CD8-positive, alpha-beta memory T cell (primary cell): Measurements from ENCODE around the gene ABCB9. TPM values are rescaled to one million over a fixed set of nuclear protein-coding genes. Genes with fewer than 3 reads are reported as not detected.

Experiments used
- CTCF ChIA-PET: fragments of 350-600 bp; sonication (Branson Sonifier 250); formaldehyde crosslinking; loops from one replicate; lab custom pipeline; 2021; ENCODE audit warnings: antibody characterized with exemption; lab: Charles Lee
- POLR2A ChIA-PET: fragments of 350-600 bp; sonication (Branson Sonifier 250); formaldehyde crosslinking; loops from one replicate; lab custom pipeline; 2021; ENCODE audit warnings: antibody characterized with exemption; lab: Charles Lee
- DNase-seq, 5 donors: peaks; one replicate each; pipeline versions ENCODE4 v3.0.0 to v3.0.0-alpha.2; 2020 to 2022; ENCODE audit warnings: mixed read lengths in 1 of 5
- H3K27ac ChIP-seq: one replicate; pipeline ENCODE4 v1.7.0; 2013; ENCODE audit warnings: low read depth, mild to moderate bottlenecking, low read length, moderate library complexity
- H3K27me3 ChIP-seq: 2 replicates; pipeline ENCODE4 v1.7.0; 2013; ENCODE audit warnings: low read length, mild to moderate bottlenecking; ENCODE audit not compliant: insufficient read depth, poor library complexity, severe bottlenecking
- H3K36me3 ChIP-seq: 2 replicates; pipeline ENCODE4 v1.7.0; 2013; ENCODE audit warnings: mild to moderate bottlenecking, low read length, moderate library complexity; ENCODE audit not compliant: insufficient read depth
- H3K4me1 ChIP-seq: 2 replicates; pipeline ENCODE4 v1.7.0; 2013; ENCODE audit warnings: mild to moderate bottlenecking, low read length, moderate library complexity; ENCODE audit not compliant: insufficient read depth
- H3K4me3 ChIP-seq: 2 replicates; pipeline ENCODE4 v1.7.0; 2013; ENCODE audit warnings: mild to moderate bottlenecking, low read length
- H3K9me3 ChIP-seq: 2 replicates; pipeline ENCODE4 v1.7.0; 2013; ENCODE audit warnings: mild to moderate bottlenecking, low read length
- H3K27ac Mint-ChIP-seq, 8 donors: one replicate each; pipeline ENCODE4 v1.8.0; 2020 to 2021; ENCODE audit warnings: mixed read lengths in 8 of 8, mild to moderate bottlenecking in 6 of 8, inconsistent platforms in 3 of 8, moderate library complexity in 3 of 8
- H3K27me3 Mint-ChIP-seq, 2 donors: one replicate each; pipeline ENCODE4 v1.8.0; 2020 to 2021; ENCODE audit warnings: mixed read lengths in 2 of 2, mild to moderate bottlenecking in 1 of 2, moderate library complexity in 1 of 2
- H3K36me3 Mint-ChIP-seq, 3 donors: one replicate each; pipeline ENCODE4 v1.8.0; 2020 to 2021; ENCODE audit warnings: mixed read lengths in 3 of 3, inconsistent platforms in 1 of 3, mild to moderate bottlenecking in 1 of 3
- H3K4me1 Mint-ChIP-seq, 3 donors: one replicate each; pipeline ENCODE4 v1.8.0; 2020 to 2021; ENCODE audit warnings: mixed read lengths in 3 of 3, inconsistent platforms in 1 of 3, mild to moderate bottlenecking in 1 of 3
- H3K4me3 Mint-ChIP-seq, 7 donors: one replicate each; pipeline ENCODE4 v1.8.0; 2020 to 2021; ENCODE audit warnings: mixed read lengths in 7 of 7, mild to moderate bottlenecking in 6 of 7, moderate library complexity in 4 of 7, inconsistent platforms in 2 of 7
- H3K9me3 Mint-ChIP-seq, 5 donors: one replicate each; pipeline ENCODE4 v1.8.0; 2020 to 2022; ENCODE audit warnings: mixed read lengths in 5 of 5, mild to moderate bottlenecking in 3 of 5, moderate library complexity in 2 of 5, inconsistent platforms in 1 of 5
- polyA plus RNA-seq: library from polyadenylated mRNA; unstranded; fragments of 300-500 nt; fragmentation: Illumina TruSeq; gene quantifications from one replicate; pipeline ENCODE4 v1.2.3, GENCODE V29; 2021
- total RNA-seq, 2 experiments: library from RNA; stranded (reverse); gene quantifications; one replicate each; pipeline ENCODE4 v1.2.3, GENCODE V29; 2021

ABCB9 gene
- total and polyA plus RNA-seq, 3 experiments from 2014 or later: 0.99 to 3.9 (median 3.7) TPM

GRCh38 chr12:122974274-122974891 lies 8.1 kb upstream of the ABCB9 start:
- H3K36me3 Mint-ChIP-seq: peaks cover 0 to 17% (median 0%) of the 10 kb centered on the region in 3 donors
- Histone ChIP-seq H3K36me3 (no peaks in the 10 kb centered on the region), H3K4me3 (peak overlapping the region; percentile 100), H3K27ac (peak overlapping the region; percentile 98), H3K9me3 (no peaks in the 10 kb centered on the region), H3K27me3 (no peaks in the 10 kb centered on the region), H3K4me1 (peaks cover 27% of the 10 kb centered on the region)
- H3K4me3 Mint-ChIP-seq: peak overlapping the region; percentile 95 to 99 (median 98)
- peak; percentile 97 to 99 (median 98) for DNase-seq
- peaks cover 26 to 50% (median 29%) of the 10 kb centered on the region in 3 donors for H3K4me1 Mint-ChIP-seq
- H3K9me3 Mint-ChIP-seq: no peaks in the 10 kb centered on the region
- ChIA-PET CTCF (interaction anchor here (1.2 to 2.8 kb wide), 3 partner anchors 8 to 115 kb away, joined by 3 to 7 read pairs (median 3); partner anchors contain the start of gene ABCB9), POLR2A (interaction anchor here (0.5 to 2.5 kb wide), 8 partner anchors 8 to 391 kb away, joined by 3 to 20 read pairs (median 6); partner anchors contain the start of genes ABCB9, DENR, MPHOSPH9 and MTRFR)
- peak overlapping the region; percentile 99 to 100 (median 99) for H3K27ac Mint-ChIP-seq
- no peaks in the 10 kb centered on the region for H3K27me3 Mint-ChIP-seq

GRCh38 chr12:122969676-122970075 lies 3.4 kb upstream of the ABCB9 start:
- H3K9me3 ChIP-seq: no peaks in the 10 kb centered on the region
- peaks cover 20% of the 10 kb centered on the region for H3K4me1 ChIP-seq
- Mint-ChIP-seq H3K27me3 (no peaks in the 10 kb centered on the region), H3K27ac (peak overlapping the region in 1 of 8 donors; percentile 5), H3K4me1 (peaks cover 11 to 30% (median 16%) of the 10 kb centered on the region in 3 donors), H3K36me3 (peaks cover 0 to 4% (median 0%) of the 10 kb centered on the region in 3 donors), H3K4me3 (no peak overlapping the region), H3K9me3 (no peaks in the 10 kb centered on the region)
- H3K27me3 ChIP-seq: no peaks in the 10 kb centered on the region
- no peak overlapping the region for H3K4me3 ChIP-seq
- ChIA-PET POLR2A (no interaction called here), CTCF (interaction anchor here (1.2 to 1.8 kb wide), 2 partner anchors 109 to 176 kb away, joined by 3 to 4 read pairs; no protein-coding TSS in a partner anchor)
- H3K27ac ChIP-seq: no peak overlapping the region
- DNase-seq: no peak
- H3K36me3 ChIP-seq: no peaks in the 10 kb centered on the region

- Mint-ChIP-seq H3K4me3 (peak overlapping the region in 1 of 7 donors; percentile 22), H3K9me3 (no peaks in the 10 kb centered on the region)
These were observed 1.8 kb upstream of the ABCB9 start for GRCh38 chr12:122968104-122968503.

GRCh38 chr12:122966743-122967550 lies 684 bp upstream of the ABCB9 start:
- CTCF ChIA-PET: interaction anchor here (0.6 to 1.8 kb wide), 4 partner anchors 8 to 245 kb away, joined by 3 to 5 read pairs (median 4); partner anchors contain the start of genes CCDC62 and OGFOD2
- no peak overlapping the region for H3K4me3 ChIP-seq
- Mint-ChIP-seq H3K4me1 (peaks cover 5 to 18% (median 9%) of the 10 kb centered on the region in 3 donors), H3K27ac (peak overlapping the region in 6 of 8 donors; percentile 7 to 89 (median 60)), H3K36me3 (no peaks in the 10 kb centered on the region), H3K9me3 (no peaks in the 10 kb centered on the region), H3K27me3 (no peaks in the 10 kb centered on the region), H3K4me3 (peak overlapping the region; percentile 1 to 62 (median 25))
- no peaks in the 10 kb centered on the region for H3K27me3 ChIP-seq
- H3K4me1 ChIP-seq: peaks cover 14% of the 10 kb centered on the region
- no peaks in the 10 kb centered on the region for H3K9me3 ChIP-seq
- POLR2A ChIA-PET: interaction anchor here (0.6 to 1.5 kb wide), 9 partner anchors 7 to 266 kb away, joined by 3 to 6 read pairs (median 4); partner anchors contain the start of genes ARL6IP4, MPHOSPH9, MTRFR and OGFOD2
- DNase-seq: no peak
- no peak overlapping the region for H3K27ac ChIP-seq
- no peaks in the 10 kb centered on the region for H3K36me3 ChIP-seq

More at GRCh38 chr12:122968104-122968503, 1.8 kb upstream of the ABCB9 start:
- H3K4me1 ChIP-seq: peaks cover 14% of the 10 kb centered on the region
- Mint-ChIP-seq H3K4me1 (peaks cover 5 to 22% (median 9%) of the 10 kb centered on the region in 3 donors), H3K27ac (no peak overlapping the region), H3K36me3 (no peaks in the 10 kb centered on the region), H3K27me3 (no peaks in the 10 kb centered on the region)
- H3K36me3 ChIP-seq: no peaks in the 10 kb centered on the region
- no peaks in the 10 kb centered on the region for H3K27me3 ChIP-seq
- no peaks in the 10 kb centered on the region for H3K9me3 ChIP-seq
- H3K27ac ChIP-seq: no peak overlapping the region
- POLR2A ChIA-PET: interaction anchor here (1.1 kb wide), 1 partner anchor 12 kb away, joined by 4 read pairs; no protein-coding TSS in a partner anchor
- CTCF ChIA-PET: interaction anchor here (1.8 kb wide), 1 partner anchor 174 kb away, joined by 4 read pairs; no protein-coding TSS in a partner anchor
- no peak overlapping the region for H3K4me3 ChIP-seq
- no peak for DNase-seq

DNA sequence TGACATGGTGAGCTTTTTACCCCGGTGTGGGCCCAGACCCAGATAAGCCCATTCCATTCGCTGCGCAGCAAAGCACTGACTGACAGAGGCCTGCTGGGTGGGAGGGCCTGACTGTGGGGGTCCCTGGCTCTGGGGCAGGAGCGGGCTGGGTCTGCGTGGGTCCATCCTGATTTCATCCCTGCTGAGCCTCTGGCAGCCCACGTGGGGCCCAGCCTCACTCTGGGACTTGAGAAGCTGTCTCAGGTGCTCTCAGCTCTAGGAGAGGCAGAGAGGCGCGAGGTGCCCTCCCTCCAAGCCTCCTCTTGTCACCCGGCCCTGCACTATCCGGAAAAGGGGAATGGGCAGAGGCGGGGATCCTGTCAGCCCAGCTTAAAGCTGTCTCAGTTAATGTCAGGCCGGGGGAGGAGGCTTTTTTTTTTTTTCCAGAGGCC lies 927 bp downstream of the ABCB9 start:
- Mint-ChIP-seq H3K4me1 (peaks cover 5 to 18% (median 9%) of the 10 kb centered on the region in 3 donors), H3K9me3 (no peaks in the 10 kb centered on the region), H3K36me3 (peaks cover 0 to under 1% (median 0%) of the 10 kb centered on the region in 3 donors), H3K27me3 (no peaks in the 10 kb centered on the region), H3K4me3 (peak overlapping the region in 3 of 7 donors; percentile 14 to 72 (median 15)), H3K27ac (no peak overlapping the region)
- H3K4me1 ChIP-seq: peaks cover 14% of the 10 kb centered on the region
- DNase-seq: no peak
- ChIA-PET POLR2A (no interaction called here), CTCF (interaction anchor here (1.0 kb wide), 1 partner anchor 13 kb away, joined by 3 read pairs; no protein-coding TSS in a partner anchor)
- H3K4me3 ChIP-seq: peak overlapping the region; percentile 56
- no peaks in the 10 kb centered on the region for H3K36me3 ChIP-seq
- H3K27ac ChIP-seq: no peak overlapping the region
- H3K27me3 ChIP-seq: no peaks in the 10 kb centered on the region
- H3K9me3 ChIP-seq: no peaks in the 10 kb centered on the region

GRCh38 chr12:122964439-122965257 lies 1.6 kb downstream of the ABCB9 start:
- H3K27ac Mint-ChIP-seq: peak overlapping the region in 3 of 8 donors; percentile 41 to 63 (median 60)

DNA sequence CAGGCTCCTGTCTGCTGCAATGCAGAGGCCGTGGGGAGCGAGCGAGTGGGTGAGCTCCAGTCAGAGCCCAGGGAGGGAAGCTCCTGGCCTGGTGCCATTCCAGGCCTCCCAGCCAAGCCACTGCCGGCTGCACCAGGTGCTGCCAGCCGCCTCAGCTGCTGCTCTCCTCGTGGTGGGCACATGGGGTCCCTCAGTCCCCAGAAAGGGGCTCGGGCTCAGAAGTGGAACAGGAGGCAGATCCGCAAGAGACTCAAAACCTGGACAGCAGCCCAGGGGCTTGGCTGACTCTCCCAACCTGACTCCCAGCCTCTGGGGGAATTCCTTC lies 2.4 kb downstream of the ABCB9 start:
- Mint-ChIP-seq H3K9me3 (no peaks in the 10 kb centered on the region), H3K4me3 (no peak overlapping the region), H3K4me1 (peaks cover 5 to 18% (median 9%) of the 10 kb centered on the region in 3 donors), H3K27me3 (no peaks in the 10 kb centered on the region), H3K36me3 (peaks cover 0 to 3% (median 0%) of the 10 kb centered on the region in 3 donors), H3K27ac (no peak overlapping the region)
- no peak overlapping the region for H3K4me3 ChIP-seq
- no peaks in the 10 kb centered on the region for H3K27me3 ChIP-seq
- ChIA-PET POLR2A (no interaction called here), CTCF (interaction anchor here (1.1 kb wide), 1 partner anchor 9 kb away, joined by 3 read pairs; no protein-coding TSS in a partner anchor)
- DNase-seq: no peak
- no peaks in the 10 kb centered on the region for H3K36me3 ChIP-seq
- H3K27ac ChIP-seq: no peak overlapping the region
- peaks cover 14% of the 10 kb centered on the region for H3K4me1 ChIP-seq
- H3K9me3 ChIP-seq: no peaks in the 10 kb centered on the region

More at GRCh38 chr12:122964439-122965257, 1.6 kb downstream of the ABCB9 start:
- Histone ChIP-seq H3K9me3 (no peaks in the 10 kb centered on the region), H3K27ac (no peak overlapping the region), H3K36me3 (no peaks in the 10 kb centered on the region), H3K27me3 (no peaks in the 10 kb centered on the region), H3K4me1 (peaks cover 14% of the 10 kb centered on the region), H3K4me3 (no peak overlapping the region)
- Mint-ChIP-seq H3K4me1 (peaks cover 5 to 18% (median 9%) of the 10 kb centered on the region in 3 donors), H3K4me3 (peak overlapping the region; percentile 54 to 78 (median 69)), H3K27me3 (no peaks in the 10 kb centered on the region), H3K9me3 (no peaks in the 10 kb centered on the region), H3K36me3 (peaks cover 0 to 1% (median 0%) of the 10 kb centered on the region in 3 donors)
- ChIA-PET POLR2A (no interaction called here), CTCF (interaction anchor here (1.0 to 1.1 kb wide), 2 partner anchors 10 to 12 kb away, joined by 3 read pairs; no protein-coding TSS in a partner anchor)
- DNase-seq: no peak
